BLaER1 treated with 17β-estradiol and CSF1 and Interleukin-3, amounts not matched to agents 10 nM and 100 nM (cell line): ENCODE measurements around the gene PSTK.

Source experiments
- H3K27ac ChIP-seq, 11 experiments: shearing (Covaris generic); formaldehyde crosslinking; 2 replicates each; pipeline ENCODE4 v1.8.1; 2022
- H3K27me3 ChIP-seq, 11 experiments: shearing (Covaris generic); formaldehyde crosslinking; 2 replicates each; pipeline ENCODE4 v1.8.1; 2022
- H3K36me3 ChIP-seq, 11 experiments: shearing (Covaris generic); formaldehyde crosslinking; 2 replicates each; pipeline ENCODE4 v1.8.1; 2022
- H3K4me1 ChIP-seq, 10 experiments: shearing (Covaris generic); formaldehyde crosslinking; 2 replicates each; pipeline ENCODE4 v1.8.1; 2022
- H3K4me2 ChIP-seq, 11 experiments: shearing (Covaris generic); formaldehyde crosslinking; 2 replicates each; pipeline ENCODE4 v1.8.1; 2022
- H3K4me3 ChIP-seq, 10 experiments: shearing (Covaris generic); formaldehyde crosslinking; 2 replicates each; pipeline ENCODE4 v1.8.1; 2022
- H3K9ac ChIP-seq, 11 experiments: shearing (Covaris generic); formaldehyde crosslinking; 2 replicates each; pipeline ENCODE4 v1.8.1; 2022
- H3K9me3 ChIP-seq, 11 experiments: shearing (Covaris generic); formaldehyde crosslinking; replicated peaks in 1 of 11; 2 replicates each; pipeline ENCODE4 v1.8.1; 2022
- H4K20me1 ChIP-seq, 11 experiments: shearing (Covaris generic); formaldehyde crosslinking; 2 replicates each; pipeline ENCODE4 v1.8.1; 2022
- Cebpa-rat ChIP-seq, 11 experiments: shearing (Covaris generic); IDR thresholded peaks; 2 replicates each; pipeline ENCODE4 v1.8.1; 2022

Gene PSTK

DNA sequence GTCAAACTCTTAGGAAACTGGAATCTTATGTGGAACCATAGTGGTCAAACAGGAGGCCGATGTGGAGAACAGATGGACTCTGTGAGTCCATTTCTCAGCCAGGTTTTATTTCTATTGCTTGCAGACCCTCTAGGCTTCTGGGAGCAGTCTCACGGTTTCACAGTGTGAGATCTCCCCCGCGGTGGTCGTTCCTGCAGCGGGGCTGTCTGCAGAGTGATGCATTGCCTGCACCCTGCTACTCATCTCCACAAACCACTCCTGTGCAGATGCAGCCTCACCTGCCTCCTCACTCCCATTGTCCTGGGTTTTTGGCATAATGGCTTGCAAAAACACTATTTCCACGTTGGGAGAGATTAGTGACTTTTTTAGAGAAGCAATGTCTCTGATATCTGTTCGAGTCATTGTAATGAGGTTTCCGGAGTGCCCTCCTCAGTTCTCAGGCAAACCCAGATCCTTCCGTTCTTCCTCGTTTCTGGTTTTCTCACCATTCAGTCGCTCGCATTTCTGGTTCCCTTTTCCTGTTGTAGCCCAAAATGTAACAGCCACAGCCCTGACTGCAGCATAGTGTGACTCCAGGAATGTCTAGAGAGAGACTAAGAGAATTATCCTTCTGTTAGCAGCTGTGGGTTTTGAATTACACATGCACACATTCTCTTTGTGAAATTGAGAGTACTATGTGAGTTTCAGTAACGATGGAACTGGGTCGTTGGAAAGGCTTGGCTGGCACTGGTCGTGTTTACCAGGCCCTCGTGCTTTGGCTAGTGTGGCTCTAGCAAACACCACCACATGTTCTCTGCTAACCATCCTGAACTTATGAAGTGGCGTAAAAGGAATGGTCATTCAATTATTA, 58.8 kb downstream of the PSTK start:
- TF ChIP-seq Cebpa-rat (IDR thresholded peaks at IDR 0.05), result no peak
- H3K4me1 ChIP-seq, result peaks cover 10 to 25% (median 15%) of the 10 kb centered on the region in 10 experiments
- peaks cover under 1 to 29% (median 21%) of the 10 kb centered on the region in 11 experiments; a peak in 18 of 22 replicates for H3K36me3 ChIP-seq
- peak overlapping the region; percentile 13 to 65 (median 49); a peak in 21 of 22 replicates for H3K4me2 ChIP-seq
- H3K27me3 ChIP-seq, result no peaks in the 10 kb centered on the region
- no peak overlapping the region for H3K27ac ChIP-seq
- H3K9me3 ChIP-seq, result no peaks in the 10 kb centered on the region
- H3K9ac ChIP-seq, result no peak overlapping the region
- no peak overlapping the region for H3K4me3 ChIP-seq
- peaks cover 0 to 4% (median 0%) of the 10 kb centered on the region in 11 experiments; a peak in 1 of 22 replicates for H4K20me1 ChIP-seq

DNA sequence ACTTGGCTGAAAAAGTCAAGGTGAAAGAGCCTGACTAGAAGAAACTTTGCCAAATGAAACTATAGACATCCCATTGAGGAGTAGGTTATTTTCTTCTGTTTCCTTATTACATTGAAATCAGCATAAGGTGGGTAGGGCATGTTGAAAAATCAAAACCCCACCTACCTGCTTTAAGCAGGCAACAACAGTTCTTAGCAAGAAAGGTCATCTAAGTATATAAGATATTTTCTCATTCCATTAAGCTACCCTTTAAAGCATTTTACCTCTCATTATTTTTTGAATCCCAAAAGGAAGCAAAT, 59.4 kb downstream of the PSTK start:
- TF ChIP-seq Cebpa-rat (IDR thresholded peaks at IDR 0.05), result no peak
- H4K20me1 ChIP-seq, result peaks cover 0 to 4% (median 0%) of the 10 kb centered on the region in 11 experiments; a peak in 1 of 22 replicates
- peak overlapping the region; percentile 13 to 65 (median 49); a peak in 20 of 22 replicates for H3K4me2 ChIP-seq
- H3K9me3 ChIP-seq, result no peaks in the 10 kb centered on the region
- peaks cover 3 to 29% (median 22%) of the 10 kb centered on the region in 11 experiments; a peak in 18 of 22 replicates for H3K36me3 ChIP-seq
- peaks cover 10 to 25% (median 15%) of the 10 kb centered on the region in 10 experiments for H3K4me1 ChIP-seq
- H3K9ac ChIP-seq, result no peak overlapping the region
- H3K27me3 ChIP-seq, result no peaks in the 10 kb centered on the region
- H3K27ac ChIP-seq, result no peak overlapping the region
- H3K4me3 ChIP-seq, result no peak overlapping the region
